Measurements from ENCODE around the gene NFIC. TPM values are rescaled to one million over a fixed set of nuclear protein-coding genes. Genes with fewer than 3 reads are reported as not detected.
"Not testable (repeated sequence)": the region's sequence is repeated elsewhere in the genome, so short reads cannot be mapped to it uniquely, and the experiment has no call there.

The NFIC gene
- total RNA-seq, 1 donor from 2014 or later, result 194 TPM

DNA sequence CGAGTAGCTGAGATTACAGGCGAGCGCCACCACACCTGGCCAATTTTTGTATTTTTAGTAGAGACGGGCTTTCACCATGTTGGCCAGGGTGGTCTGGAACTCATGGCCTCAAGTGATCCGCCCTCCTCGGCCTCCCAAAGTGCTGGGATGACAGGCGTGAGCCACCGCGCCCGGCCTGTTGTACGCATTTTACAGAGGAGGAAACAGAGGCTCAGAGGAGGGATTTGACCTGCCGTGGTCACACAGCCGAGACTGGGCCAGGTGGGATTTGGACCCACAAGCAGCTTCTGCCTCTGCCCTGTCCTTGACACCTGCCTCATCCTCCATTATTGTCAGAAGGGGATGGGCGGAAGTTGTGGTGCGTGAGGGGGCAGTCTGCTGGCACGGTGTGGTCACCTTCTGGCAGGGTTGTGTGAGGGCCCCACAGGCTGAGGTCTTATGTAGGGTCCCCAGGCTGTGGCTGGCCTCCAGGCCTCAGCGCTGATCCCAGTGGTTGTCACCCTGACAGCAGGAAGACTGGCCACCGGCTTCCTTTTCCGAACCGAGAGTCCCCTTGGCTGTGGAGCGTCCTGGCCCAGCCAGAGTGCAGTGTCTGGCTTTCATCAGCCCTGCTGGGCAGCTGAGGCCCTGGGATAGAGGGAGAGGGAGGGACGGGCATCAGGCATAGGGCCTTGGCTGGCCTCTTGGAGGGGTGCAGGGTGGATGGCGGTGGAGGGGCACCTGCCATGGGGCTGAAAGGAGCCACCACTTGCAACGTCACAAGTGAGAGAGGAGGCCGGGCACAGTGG lies 20.3 kb downstream of the NFIC start:
- DNase-seq (ENCODE audit: low spot score in 2 of 2), result no peak
- Histone ChIP-seq H3K36me3 (peaks cover 13 to 26% of the 10 kb centered on the region in 2 donors), H3K9me3 (no peaks in the 10 kb centered on the region), H3K4me3 (peak overlapping the region in 1 of 2 donors; percentile 10), H3K4me1 (peaks cover 46 to 77% of the 10 kb centered on the region in 2 donors), H3K27ac (peak overlapping the region; percentile 75 to 84), H3K27me3 (no peaks in the 10 kb centered on the region)
- intact Hi-C loops (cut with DNase I), result loop anchor here (1.0 kb wide), 1 partner anchor 17 kb away; no protein-coding TSS in a partner anchor
- TF ChIP-seq CTCF (IDR thresholded peaks at IDR 0.05), result no peak

- intact Hi-C loops (cut with DNase I), result loop anchor here (1.0 kb wide), 2 partner anchors 15 to 19 kb away; no protein-coding TSS in a partner anchor
- H3K9me3 ChIP-seq, result no peaks in the 10 kb centered on the region
- peak overlapping the region in 1 of 2 donors; percentile 27 for H3K4me3 ChIP-seq
- peaks cover 38 to 69% of the 10 kb centered on the region in 2 donors for H3K4me1 ChIP-seq
- peak; percentile 71 to 92 for DNase-seq (ENCODE audit: low spot score in 2 of 2)
- H3K27ac ChIP-seq, result peak overlapping the region; percentile 75 to 84
- H3K36me3 ChIP-seq, result peaks cover 7 to 20% of the 10 kb centered on the region in 2 donors
- peak in 2 of 3 experiments; percentile 12 to 42 for TF ChIP-seq CTCF (IDR thresholded peaks at IDR 0.05)
- no peaks in the 10 kb centered on the region for H3K27me3 ChIP-seq
Observed at GRCh38 chr19:3387645-3388589, 21.5 kb downstream of the NFIC start.

DNA sequence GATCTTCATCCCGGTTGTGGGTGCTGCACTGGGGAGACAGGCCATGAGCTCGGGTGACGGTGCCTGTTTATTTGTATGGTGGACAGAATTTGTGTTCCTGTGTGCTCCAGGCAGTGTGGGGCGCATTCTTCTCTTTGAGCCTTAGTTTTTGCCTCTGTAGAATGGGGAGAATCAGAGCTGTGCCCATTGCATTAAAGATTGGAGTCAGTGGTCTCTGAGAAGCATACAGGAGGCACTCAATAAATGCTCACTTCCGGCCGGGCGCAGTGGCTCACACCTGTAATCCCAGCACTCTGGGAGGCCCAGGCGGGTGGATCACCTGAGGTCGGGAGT lies 23.0 kb downstream of the NFIC start:
- Histone ChIP-seq H3K4me1 (peaks cover 24 to 54% of the 10 kb centered on the region in 2 donors), H3K4me3 (no peak overlapping the region)

GRCh38 chr19:3389876-3390371 lies 23.5 kb downstream of the NFIC start:
- Histone ChIP-seq H3K27me3 (no peaks in the 10 kb centered on the region), H3K27ac (peak overlapping the region; percentile 75 to 84), H3K9me3 (no peaks in the 10 kb centered on the region), H3K36me3 (peaks cover 8 to 34% of the 10 kb centered on the region in 2 donors), H3K4me3 (no peak overlapping the region), H3K4me1 (peaks cover 18 to 49% of the 10 kb centered on the region in 2 donors)
- no peak for DNase-seq (ENCODE audit: low spot score in 2 of 2)
- TF ChIP-seq CTCF (IDR thresholded peaks at IDR 0.05), result no peak
- intact Hi-C loops (cut with DNase I), result no loop called here

More for the DNA sequence above, 23.0 kb downstream of the NFIC start:
- Histone ChIP-seq H3K27me3 (no peaks in the 10 kb centered on the region), H3K9me3 (no peaks in the 10 kb centered on the region), H3K36me3 (peaks cover 3 to 29% of the 10 kb centered on the region in 2 donors), H3K27ac (peak overlapping the region; percentile 75 to 84)
- intact Hi-C loops (cut with DNase I), result no loop called here
- no peak for DNase-seq (ENCODE audit: low spot score in 2 of 2)
- TF ChIP-seq CTCF (IDR thresholded peaks at IDR 0.05), result no peak

DNA sequence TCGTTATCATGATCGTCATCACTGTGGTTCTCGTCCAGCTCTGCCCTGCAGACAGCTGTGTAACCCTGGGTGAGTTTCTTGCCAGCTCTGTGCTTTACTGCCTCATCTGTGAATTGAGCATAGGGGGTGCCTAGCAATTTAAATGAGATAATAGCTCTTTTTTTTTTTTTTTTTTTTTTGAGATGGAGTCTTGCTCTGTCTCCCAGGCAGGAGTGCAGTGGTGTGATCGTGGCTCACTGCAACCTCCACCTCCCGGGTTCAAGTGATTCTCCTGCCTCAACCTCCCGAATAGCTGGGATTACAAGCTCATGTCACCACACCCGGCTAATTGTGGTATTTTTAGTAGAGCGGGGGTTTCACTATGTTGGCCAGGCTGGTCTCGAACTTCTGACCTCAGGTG lies 25.5 kb downstream of the NFIC start:
- Histone ChIP-seq H3K4me1 (peaks cover 7 to 36% of the 10 kb centered on the region in 2 donors), H3K36me3 (peaks cover 10 to 38% of the 10 kb centered on the region in 2 donors)
- H3K9me3 ChIP-seq; H3K4me3 ChIP-seq; intact Hi-C loops (cut with DNase I); H3K27ac ChIP-seq; DNase-seq (ENCODE audit: low spot score in 2 of 2); H3K27me3 ChIP-seq: not testable (repeated sequence)

All from ascending aorta (tissue), 2 donors.